ENCODE measurements around the gene FAM209B. TPM values are rescaled to one million over a fixed set of nuclear protein-coding genes. Genes with fewer than 3 reads are reported as not detected.

FAM209B gene
- total RNA-seq, 1 donor from 2014 or later: not detected

DNA sequence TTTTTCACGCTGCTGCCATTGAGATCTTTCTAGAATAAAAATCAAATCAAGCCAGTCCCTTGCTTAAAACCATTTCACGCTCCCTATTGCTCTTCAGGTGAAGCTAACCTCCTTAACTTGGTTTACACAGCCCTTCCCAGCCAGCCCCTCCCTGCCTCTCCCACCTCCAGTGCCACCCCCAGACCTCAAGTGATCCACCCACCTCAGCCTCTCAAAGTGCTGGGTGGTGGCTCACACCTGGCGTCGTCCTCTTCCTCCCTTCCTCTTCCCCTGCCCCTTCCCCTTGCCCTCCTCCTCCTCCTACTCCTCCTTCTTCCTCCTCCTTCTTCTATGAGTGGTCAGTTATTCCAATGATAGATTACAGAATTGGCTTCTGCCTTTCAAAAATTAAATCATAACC, 42.9 kb downstream of the FAM209B start:
- TF ChIP-seq, protein P1, sequence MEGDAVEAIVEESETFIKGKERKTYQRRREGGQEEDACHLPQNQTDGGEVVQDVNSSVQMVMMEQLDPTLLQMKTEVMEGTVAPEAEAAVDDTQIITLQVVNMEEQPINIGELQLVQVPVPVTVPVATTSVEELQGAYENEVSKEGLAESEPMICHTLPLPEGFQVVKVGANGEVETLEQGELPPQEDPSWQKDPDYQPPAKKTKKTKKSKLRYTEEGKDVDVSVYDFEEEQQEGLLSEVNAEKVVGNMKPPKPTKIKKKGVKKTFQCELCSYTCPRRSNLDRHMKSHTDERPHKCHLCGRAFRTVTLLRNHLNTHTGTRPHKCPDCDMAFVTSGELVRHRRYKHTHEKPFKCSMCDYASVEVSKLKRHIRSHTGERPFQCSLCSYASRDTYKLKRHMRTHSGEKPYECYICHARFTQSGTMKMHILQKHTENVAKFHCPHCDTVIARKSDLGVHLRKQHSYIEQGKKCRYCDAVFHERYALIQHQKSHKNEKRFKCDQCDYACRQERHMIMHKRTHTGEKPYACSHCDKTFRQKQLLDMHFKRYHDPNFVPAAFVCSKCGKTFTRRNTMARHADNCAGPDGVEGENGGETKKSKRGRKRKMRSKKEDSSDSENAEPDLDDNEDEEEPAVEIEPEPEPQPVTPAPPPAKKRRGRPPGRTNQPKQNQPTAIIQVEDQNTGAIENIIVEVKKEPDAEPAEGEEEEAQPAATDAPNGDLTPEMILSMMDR (conservative IDR thresholded peaks at IDR 0.05; ENCODE audit: low read depth, low read length): no peak
- no peak for DNase-seq (ENCODE audit: low read depth)
- no peak overlapping the region for H3K4me3 ChIP-seq (ENCODE audit: low read depth, low read length)

DNA sequence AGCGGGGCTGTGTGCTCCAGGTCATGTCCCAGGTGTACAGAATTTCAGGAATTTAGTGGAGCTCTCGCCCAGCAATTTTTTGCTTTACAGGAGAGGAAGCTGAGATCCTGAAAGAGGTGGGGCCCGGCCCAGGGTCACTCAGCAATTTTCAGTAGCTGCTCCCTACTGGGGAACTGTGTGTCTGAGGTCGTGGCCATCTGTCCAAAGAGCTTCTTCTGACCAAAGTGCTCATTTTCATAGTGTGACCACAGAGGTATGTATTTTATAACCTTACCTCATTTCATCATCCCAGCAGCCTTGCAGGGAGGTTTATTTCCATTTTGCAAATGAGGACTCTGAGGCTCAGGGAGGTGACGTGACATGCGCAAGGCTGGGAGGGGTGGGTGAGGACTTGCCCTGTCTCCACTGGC, 46.3 kb downstream of the FAM209B start:
- H3K4me3 ChIP-seq (ENCODE audit: low read depth, low read length): no peak overlapping the region
- DNase-seq (ENCODE audit: low read depth): no peak
- TF ChIP-seq, protein P1 (conservative IDR thresholded peaks at IDR 0.05; ENCODE audit: low read depth, low read length): no peak

- H3K4me3 ChIP-seq (ENCODE audit: low read depth, low read length): no peak overlapping the region
- no peak for DNase-seq (ENCODE audit: low read depth)
- TF ChIP-seq, protein P1 (conservative IDR thresholded peaks at IDR 0.05; ENCODE audit: low read depth, low read length): no peak
Observed at GRCh38 chr20:56580226-56580625, 47.2 kb downstream of the FAM209B start.

- no peak overlapping the region for H3K4me3 ChIP-seq (ENCODE audit: low read depth, low read length)
- no peak for DNase-seq (ENCODE audit: low read depth)
- TF ChIP-seq, protein P1 (conservative IDR thresholded peaks at IDR 0.05; ENCODE audit: low read depth, low read length): no peak
Observed at GRCh38 chr20:56581701-56582100, 48.7 kb downstream of the FAM209B start.

DNA sequence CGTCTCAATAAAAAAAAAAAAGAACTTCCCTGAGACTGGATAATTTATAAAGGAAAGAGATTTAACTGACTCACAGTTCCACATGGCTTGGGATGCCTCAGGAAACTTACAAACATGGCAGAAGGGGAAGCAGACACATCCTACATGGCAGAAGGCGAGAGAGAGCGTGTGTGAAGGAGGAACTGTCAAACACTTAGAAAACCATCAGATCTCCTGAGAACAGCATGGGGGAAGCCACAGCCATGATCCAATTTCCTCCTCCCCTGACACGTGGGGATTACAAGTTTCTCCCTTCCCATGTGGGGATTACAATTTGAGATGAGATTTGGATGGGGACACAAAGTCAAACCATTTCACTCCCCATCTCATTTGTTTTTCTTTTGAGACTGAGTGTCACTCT, 49.5 kb downstream of the FAM209B start:
- no peak overlapping the region for H3K4me3 ChIP-seq (ENCODE audit: low read depth, low read length)
- no peak for DNase-seq (ENCODE audit: low read depth)
- TF ChIP-seq, protein P1 (conservative IDR thresholded peaks at IDR 0.05; ENCODE audit: low read depth, low read length): no peak

DNA sequence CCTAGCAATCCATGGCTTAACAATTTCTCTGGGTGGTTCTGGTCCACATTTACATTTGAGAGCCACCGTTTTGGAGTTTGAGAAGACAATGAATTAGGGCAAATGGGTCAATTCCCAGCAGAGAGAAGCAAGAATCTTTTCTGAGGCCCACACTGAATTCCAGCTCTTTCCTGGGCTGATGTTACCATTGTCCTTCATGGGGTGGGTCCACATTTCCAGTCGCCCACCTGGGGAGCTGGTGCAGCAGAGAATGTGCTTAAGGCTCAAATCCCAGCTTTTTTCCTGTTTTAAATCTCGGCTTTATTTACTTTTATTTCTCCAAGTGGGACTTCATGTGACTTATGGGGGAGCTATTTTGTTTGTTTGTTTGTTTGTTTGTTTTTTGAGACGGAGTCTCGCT, 51.9 kb downstream of the FAM209B start:
- no peak for DNase-seq (ENCODE audit: low read depth)
- TF ChIP-seq, protein P1 (conservative IDR thresholded peaks at IDR 0.05; ENCODE audit: low read depth, low read length): no peak
- no peak overlapping the region for H3K4me3 ChIP-seq (ENCODE audit: low read depth, low read length)

Other genes starting within 250 kb of the FAM209B start
- gene FAM210B, start 174.3 kb upstream of the FAM209B start, total RNA-seq: 27.1 and 27.2 TPM in 2 replicates
- gene AURKA, start 141.0 kb upstream of the FAM209B start, total RNA-seq: 83.9 and 116 TPM in 2 replicates
- gene CSTF1, start 140.6 kb upstream of the FAM209B start, total RNA-seq: 21.6 and 39.4 TPM in 2 replicates
- gene CASS4, start 121.0 kb upstream of the FAM209B start, total RNA-seq: under 0.01 and 0.14 TPM in 2 replicates
- gene RTF2, start 64.6 kb upstream of the FAM209B start, total RNA-seq: 50.0 and 58.5 TPM in 2 replicates
- gene FAM209A, start 8.5 kb upstream of the FAM209B start, total RNA-seq: not detected in 2 replicates
- 0.23 and 0.94 TPM in 2 replicates for gene TFAP2C, start 96.1 kb downstream of the FAM209B start, total RNA-seq